Stimulated activated CD8-positive, alpha-beta memory T cell treated with anti-CD3 and anti-CD28 coated beads, Interleukin-15, amount 100 ng/mL, for 24 hours (primary cell): ENCODE results near the gene SLC35G3.
"Not testable (repeated sequence)": the region's sequence is repeated elsewhere in the genome, so short reads cannot be mapped to it uniquely, and the experiment has no call there.

Experiments
- DNase-seq: peaks from one replicate; pipeline ENCODE4 v3.0.0-alpha.2; 2020; ENCODE audit warnings: low read depth

The SLC35G3 gene

DNA sequence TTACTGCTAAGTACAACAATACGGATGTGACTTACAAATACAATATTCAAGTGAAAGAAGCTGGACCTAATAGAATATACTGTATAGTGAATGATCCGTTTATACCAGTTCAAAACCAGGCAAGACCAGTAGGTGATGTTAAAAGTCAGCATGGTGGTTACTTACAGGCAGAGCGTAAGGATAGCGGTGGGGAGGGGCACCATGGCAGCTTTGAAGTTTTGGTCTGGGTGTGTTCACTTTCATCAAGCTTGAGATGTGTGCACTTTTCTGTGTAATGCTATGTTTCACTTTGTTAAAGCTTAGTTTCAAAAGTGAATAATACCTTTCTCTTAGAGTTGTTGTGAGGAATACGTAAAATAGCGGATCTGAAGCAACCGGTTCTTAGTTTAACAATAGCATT, 16.5 kb upstream of the SLC35G3 start:
- DNase-seq: no peak

DNA sequence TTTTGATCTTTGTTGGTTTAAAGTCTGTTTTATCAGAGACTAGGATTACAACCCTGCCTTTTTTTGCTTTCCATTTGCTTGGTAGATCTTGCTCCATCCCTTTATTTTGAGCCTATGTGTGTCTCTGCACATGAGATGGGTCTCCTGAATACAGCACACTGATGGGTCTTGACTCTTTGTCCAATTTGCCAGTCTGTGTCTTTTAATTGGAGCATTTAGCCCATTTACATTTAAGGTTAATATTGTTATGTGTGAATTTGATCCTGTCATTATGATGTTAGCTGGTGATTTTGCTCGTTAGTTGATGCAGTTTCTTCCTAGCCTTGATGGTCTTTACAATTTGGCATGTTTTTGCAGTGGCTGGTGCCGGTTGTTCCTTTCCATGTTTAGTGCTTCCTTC, 8.4 kb upstream of the SLC35G3 start:
- DNase-seq: not testable (repeated sequence)

DNA sequence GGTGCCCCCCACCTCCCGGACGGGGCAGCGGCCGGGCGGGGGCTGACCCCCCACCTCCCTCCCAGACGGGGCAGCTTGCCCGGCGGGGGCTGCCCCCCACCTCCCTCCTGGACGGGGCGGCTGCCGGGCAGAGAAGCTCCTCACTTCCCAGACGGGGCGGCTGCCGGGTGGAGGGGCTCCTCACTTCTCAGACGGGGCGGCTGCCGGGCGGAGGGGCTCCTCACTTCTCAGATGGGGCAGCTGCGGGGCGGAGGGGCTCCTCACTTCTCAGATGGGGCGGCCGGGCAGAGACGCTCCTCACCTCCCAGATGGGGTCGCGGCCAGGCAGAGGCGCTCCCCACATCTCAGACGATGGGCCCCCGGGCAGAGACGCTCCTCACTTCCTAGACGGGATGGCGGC, 869 bp upstream of the SLC35G3 start:
- DNase-seq: not testable (repeated sequence)

DNA sequence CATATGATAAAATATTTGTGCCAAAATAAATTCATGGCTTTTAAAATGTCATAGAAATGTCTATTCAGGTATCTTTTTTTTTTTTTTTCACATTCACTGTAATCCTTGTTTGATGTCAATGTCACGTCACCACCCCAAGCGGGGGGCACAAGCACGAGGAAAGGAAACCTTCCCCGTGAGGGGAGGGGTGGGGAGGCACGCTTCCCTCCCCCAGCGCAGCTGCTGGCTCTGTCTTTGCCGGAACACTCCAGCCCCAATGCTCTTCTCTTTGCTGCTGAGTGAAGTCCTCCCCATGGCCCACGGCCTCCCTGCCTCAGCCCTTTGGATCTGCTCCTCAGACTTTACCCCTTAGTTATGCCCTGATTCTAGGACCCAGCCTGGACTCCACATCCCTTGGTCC, 1.5 kb downstream of the SLC35G3 start:
- DNase-seq: no peak

DNA sequence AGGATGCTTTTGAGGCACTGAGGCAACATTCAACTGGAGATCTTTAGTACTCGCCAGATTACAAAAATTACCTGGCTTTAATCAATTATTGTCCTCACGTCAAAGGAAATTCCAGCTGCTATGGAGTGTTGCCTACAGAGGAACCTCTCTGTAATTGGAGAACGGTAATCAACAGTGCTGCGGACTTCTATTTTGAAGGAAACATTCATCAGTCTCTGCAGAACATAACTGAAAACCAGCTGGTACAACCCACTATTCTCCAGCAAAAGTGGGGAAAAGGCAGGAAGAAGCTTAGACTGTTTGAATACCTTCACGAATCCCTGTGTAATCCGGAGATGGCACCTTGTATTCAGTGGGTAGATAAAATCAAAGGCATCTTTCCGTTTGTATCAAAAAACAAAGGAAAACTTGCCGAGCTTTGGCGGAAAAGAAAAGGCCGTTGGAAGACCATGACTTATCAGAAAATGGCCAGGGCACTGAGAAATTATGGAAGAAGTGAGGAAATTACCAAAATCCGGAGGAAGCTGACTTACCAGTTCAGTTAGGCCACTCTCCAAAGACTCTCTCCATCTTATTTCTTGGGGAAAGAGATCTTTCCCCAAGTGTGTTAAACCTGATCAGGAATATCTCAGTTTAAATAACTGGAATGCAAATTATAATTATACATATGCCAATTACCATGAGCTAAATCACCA, 3.0 kb downstream of the SLC35G3 start:
- no peak for DNase-seq

DNA sequence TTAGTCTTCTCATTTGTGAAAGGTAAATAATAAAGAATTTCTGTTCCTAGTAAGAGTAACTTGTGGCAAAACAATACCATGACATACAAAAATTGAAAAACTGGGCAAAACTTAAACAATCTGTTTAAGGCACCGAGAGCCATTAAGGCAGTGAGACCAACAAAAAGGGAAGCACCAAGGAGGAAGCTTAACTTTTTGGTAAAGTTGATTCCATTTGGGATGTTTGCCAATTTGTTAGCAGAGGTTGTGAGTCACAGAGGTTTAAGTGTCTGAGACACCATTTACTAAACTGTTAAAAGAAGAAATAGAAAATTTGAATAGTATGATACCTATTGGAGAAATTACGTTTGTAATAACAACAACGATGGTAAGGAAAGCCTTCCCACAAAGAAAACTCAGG, 4.9 kb downstream of the SLC35G3 start:
- no peak for DNase-seq

DNA sequence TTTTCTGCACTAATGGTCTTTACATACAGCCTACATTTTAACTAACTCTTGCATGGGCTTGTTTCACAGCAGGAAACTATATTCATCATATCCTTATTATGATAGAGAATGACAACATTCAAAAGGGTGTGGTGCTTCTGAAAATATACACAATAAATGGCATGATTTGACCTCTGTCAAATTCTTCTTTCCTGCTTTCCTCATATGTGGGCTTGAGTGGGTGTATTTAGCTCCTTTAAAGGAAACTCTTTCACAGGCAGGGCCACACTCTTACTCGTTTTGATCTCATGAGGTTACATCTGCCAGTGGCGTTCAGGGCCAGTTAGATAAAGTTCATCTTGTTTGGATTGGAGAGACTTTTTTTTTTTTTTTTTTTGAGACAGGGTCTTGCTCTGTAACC, 6.1 kb downstream of the SLC35G3 start:
- DNase-seq: no peak

DNA sequence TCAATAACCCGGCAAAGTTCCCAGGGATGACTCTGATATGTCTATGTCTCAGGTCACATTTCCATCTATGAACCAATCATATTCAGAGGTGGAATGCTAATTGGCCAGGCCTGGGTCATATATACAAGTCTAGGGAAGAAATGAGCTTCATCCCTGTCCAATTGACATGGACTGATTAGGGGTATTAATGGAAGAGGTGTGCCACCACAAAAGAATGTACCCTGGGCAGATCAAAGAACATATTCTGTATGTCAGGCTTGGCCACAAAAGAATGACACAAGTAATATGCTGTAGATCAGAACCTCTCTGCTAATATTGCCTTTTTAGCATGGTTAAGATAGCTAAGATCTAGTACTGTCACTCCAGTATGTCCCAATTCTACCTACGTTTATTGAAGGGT, 6.7 kb downstream of the SLC35G3 start:
- DNase-seq: no peak

DNA sequence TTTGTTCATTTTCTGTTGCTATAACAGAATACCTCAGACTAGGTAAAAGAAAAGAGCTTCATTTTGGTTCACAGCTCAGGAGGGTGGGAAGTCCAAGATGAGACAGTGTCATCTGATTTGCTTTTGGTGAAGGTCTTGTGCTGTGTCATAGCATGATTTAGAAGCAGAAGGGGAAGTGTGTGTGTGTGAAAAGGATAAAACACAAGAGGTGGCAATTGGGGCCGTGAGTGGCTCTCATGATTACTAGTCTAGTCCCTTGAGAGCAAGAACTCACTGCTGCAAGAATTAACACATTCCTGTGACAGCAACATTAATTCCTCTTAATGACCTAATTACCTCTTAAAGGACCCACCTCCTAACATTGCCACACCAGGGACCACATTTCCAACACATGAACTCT, 8.3 kb downstream of the SLC35G3 start:
- DNase-seq: no peak

DNA sequence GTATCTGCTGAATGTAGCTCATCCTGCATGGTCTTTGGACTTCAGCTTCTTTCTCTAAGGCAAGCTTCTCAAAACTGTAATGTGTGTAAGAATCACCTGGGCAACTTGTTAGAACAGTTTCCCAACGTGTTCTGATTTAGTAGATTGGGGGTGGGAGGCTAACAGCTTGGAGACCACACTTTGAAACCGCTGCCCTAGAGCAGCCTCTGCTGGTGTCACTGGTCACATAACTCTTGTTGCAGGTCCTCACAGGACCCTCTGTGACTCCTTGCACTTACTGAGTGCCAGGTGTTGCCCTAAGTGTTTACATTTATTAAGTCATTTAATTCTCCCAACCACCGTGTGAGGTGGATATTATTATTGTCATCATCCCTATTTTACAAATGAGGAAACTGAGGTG, 9.9 kb downstream of the SLC35G3 start:
- DNase-seq: no peak

DNA sequence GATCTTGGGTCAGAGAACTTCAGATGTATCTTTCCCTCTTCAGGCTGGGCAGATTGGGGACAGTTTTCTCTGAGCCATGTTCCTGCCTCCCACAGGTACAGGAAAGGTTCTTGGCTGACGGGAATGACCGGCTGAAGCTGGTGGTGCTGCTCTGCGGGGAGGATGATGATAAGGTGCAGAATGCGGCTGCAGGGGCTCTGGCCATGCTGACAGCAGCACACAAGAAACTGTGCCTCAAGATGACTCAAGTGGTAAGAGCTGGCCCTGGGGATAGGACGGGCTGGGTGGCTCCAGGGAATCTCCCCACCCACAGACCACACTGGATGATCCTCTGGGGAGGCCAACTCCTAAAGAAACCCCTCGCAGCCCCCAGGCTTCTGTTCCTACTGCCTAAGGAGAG, 10.9 kb downstream of the SLC35G3 start:
- no peak for DNase-seq

DNA sequence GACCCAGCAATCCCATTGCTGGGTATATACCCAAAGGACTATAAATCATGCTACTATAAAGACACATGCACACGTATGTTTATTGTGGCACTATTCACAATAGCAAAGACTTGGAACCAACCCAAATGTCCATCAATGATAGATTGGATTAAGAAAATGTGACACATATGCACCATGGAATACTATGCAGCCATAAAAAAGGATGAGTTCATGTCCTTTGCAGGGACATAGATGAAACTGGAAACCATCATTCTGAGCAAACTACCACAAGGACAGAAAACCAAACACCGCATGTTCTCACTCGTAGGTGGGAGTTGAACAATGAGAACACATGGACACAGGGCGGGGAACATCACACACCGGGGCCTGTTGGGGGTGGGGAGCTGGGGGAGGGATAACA, 14.8 kb downstream of the SLC35G3 start:
- DNase-seq: not testable (repeated sequence)

DNA sequence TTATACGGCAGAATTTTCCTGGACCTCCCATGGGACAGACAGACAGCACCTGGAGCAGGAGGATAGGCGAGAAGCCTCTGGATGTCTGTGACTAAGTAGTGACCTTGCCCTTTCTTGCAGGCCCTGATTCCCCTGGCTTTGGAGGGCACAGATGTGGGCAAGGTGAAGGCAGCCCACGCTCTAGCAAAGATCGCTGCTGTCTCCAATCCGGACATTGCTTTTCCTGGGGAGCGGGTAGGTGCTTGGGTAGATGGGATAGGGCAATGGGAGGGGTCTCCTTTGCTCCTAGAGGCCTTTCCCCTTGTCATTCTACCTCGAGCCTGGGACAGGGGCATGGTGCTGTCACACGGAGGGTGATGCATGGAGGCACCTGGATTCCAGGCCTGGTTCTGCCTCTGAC, 17.3 kb downstream of the SLC35G3 start:
- DNase-seq: no peak

DNA sequence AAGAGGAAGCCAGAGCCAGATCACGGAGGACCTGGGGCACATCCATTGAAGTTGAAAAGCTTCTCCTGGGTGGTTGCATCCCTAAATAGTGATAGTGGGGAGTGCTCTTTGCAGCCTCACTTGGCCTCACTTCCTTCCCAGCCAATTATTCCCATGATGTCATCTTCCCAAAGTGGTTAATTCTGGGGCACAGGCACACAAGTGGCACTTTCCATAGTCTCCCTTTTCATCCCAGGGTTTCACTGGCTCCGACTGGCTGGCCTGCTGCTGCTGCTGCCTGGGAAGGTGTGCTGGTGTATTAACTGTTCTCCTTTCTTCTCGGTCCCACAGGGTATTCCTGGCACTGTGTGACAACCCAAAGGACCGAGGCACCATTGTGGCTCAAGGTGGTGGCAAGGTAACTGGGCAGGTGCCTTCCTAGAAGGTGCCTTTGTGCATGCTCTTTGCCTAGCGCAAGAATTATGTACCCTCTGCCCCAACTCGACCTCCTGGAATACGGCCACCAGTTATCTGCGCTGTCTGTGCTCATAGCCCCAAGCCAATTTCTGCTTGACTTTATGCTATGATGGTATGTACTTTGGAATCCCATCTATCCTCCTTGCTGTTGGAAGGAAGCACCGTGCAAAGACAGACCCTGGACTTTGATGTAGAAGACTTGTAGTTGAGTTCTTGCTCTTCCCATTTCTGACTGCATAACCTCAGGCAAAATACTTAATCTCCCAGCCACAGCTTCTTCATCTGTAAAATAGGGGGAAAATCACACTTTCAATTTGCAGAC, 18.4 kb downstream of the SLC35G3 start:
- DNase-seq: no peak

DNA sequence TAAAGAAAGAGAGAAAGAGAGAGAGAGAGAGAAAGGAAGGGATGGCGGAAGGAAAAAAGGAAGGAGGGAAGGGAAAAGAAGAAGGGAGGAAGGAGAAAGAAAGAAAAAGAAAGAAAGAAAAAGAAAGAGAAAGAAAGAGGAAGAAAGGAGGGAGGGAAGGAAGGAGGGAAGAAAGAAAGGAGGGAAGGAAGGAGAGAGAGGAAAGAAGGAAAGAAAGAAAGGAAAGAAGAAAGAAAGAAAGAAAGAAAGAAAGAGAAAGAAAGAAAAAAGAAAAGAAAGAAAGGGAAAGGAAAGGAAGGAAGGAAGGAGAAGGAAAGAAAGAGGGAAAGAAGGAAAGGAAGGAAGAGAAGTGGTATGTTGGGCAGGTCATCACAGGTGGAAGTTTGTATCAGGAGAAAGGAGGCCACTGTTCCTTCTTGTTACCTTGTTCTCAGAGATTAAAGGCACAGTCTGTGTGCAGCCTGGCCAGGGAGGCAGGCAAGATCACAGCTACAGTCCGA, 19.3 kb downstream of the SLC35G3 start:
- no peak for DNase-seq

DNA sequence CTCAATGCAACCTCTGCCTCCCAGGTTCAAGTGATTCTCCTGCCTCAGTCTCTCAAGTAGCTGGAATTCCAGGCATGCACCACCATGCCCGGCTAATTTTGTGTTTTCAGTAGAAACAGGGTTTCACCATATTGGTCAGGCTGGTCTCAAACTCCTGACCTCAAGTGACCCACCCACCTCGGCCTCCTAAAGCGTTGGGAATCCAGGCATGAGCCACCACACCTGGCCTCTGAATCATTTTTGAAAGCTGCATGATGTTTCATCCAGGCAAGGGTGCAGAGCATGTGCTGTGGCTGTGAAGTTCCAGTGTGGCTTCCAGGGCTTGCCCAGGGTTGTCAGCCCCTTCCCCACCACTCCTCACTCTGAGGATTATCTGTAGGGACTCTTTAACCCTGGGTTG, 21.9 kb downstream of the SLC35G3 start:
- DNase-seq: not testable (repeated sequence)

DNA sequence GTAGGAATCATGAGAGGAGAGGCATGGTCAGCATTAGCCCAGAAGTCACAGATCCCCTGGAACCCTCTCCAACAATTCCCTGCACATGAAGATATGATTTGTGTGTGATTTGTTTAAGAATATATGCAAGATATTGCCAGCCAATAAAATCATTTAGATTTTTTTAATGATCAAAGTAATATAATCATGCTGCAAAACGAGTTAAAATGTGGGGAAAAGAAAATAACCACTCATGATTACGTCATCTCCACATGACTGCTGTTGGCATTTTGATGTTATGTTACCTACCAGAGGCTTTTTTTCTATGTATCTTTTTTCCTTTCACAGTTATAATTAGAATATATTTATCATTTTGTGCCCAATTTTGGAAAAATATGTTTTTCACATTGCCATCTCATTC, 22.4 kb downstream of the SLC35G3 start:
- no peak for DNase-seq

DNA sequence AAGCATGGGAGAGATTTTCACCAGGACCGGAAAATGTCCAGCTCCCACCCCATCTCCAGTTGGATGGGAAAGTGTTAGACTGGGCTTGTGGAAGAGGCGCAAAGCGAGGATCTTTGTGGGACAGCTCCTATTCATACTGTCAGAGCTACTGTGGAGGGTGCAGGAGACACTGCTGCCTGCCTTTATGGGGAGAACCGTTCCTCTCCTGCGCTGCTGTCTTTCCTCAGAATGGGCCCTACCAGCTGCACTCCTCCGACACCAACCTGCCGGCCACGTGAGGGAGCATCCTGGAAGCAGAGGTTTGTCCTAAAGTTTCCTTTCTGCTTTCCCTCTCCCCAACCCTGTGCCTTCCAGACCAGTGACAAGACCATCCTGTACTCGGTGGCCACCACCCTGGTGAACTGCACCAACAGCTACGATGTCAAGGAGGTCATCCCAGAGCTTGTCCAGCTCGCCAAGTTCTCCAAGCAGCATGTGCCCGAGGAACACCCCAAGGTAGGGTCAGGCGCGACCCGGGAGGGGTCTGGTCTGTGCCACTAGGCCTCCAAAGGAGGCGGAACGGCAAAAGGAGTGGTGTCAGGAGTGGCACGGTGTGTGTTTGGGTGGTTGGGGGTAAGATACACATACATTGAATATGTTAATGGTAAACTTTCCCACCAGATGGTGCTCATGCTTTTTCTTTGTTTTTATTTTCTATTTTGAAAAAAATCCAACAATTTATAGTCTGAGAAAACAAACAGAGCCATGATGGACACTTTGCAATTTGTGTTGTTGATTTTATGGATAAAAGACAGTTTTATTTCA, 23.0 kb downstream of the SLC35G3 start:
- no peak for DNase-seq

DNA sequence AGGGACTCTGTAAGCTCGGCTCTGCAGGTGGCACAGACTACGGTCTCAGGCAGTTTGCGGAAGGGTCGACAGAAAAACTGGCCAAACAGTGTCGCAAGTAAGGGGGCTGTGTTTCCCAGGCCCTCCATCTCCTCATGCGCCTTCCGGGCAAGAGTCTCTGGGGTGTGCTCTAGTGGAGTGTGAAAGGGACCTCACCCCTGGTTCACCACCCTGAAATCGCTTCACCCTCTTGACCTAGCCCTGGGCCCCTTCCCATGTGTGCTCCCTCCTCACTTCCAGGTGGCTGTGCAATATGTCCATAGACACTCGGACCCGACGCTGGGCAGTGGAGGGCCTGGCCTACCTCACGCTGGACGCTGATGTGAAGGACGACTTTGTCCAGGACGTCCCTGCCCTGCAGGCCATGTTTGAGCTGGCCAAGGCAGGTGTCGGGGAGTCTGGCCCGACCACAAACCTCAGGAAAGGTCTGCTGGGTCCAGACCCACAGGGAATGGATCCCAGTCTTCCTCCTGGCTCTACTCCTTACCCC, 24.3 kb downstream of the SLC35G3 start:
- DNase-seq: no peak

DNA sequence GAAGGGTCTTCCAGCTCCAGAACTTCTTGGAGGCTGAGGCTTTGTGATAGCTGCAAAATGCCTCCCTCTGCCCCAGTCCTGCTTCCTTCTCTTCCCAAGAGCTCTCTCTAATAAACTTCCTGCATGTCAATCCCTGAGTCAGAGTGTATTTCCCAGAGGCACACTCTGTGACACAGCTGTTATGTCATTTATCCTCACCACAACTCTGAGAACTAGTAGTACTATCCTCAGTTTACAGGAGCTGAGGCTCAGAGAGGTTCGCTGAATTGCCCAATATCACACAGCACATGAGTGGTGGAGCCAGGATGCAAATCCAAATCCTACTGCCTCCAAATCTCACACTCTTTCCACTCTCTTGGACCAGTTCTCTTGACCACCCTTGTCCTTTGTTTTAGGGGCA, 26.5 kb downstream of the SLC35G3 start:
- DNase-seq: no peak

DNA sequence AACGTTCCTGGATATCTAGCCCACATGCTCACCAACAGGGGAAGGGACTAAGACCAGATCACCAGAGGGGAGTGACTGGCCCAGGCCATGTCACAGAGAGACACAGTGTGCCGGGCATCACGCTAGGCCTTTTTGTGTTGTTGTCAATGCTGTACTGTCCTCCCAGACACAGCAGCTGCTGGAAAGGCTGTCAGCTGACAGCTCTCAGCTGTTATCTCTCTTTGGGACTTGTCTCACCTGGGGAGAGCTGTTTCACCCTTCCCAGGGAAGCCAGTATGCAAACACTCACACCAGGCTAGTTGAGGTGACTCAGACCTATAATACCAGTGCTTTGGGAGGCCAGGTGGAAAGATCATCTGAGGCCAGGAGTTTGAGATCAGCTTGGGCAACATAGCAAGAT, 27.1 kb downstream of the SLC35G3 start:
- DNase-seq: no peak

DNA sequence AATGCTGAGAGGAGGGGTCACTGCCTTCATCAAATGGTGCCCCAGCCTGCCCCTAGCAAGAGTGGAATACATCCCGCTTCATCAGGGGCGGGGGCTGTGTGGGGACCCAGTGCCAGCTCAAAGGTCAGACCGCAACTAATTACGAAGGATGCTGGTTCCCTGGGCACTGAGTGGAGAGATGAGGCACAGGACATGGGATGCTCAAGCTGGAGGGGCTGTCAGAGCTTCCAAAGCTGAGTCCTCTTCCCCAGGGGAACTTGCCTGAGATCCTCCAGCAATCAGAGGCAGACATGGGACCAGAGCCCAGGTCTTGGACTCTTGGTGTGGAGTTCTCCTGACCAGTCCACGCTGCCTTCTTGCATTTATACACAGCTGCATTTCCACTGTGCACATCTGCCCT, 27.7 kb downstream of the SLC35G3 start:
- no peak for DNase-seq

DNA sequence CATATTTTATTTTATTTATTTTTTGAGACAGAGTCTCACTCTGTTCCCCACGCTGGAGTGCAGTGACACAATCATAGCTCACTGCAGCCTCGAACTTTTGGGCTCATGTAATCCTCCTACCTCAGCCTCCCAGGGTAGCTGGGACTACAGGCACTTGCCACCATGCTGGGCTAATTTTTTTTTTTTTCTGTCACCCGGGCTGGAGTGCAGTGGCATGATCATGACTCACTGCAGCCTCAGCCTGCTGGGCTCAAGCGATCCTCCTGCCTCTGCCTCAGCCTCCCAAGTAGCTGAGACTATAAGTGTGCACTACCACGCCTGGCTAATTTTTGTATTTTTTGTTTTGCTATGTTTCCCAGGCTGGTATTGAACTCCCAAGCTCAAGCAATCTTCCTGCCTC, 29.5 kb downstream of the SLC35G3 start:
- no peak for DNase-seq
